SHP77 treated with DMSO at 0.1 percent for 48 hours (cell line): ENCODE measurements around the gene USP10.

ENCODE experiments used
- DNase-seq: peaks from one replicate; lab custom pipeline; 2025; lab: John Stamatoyannopoulos, UW

USP10 gene, protein sequence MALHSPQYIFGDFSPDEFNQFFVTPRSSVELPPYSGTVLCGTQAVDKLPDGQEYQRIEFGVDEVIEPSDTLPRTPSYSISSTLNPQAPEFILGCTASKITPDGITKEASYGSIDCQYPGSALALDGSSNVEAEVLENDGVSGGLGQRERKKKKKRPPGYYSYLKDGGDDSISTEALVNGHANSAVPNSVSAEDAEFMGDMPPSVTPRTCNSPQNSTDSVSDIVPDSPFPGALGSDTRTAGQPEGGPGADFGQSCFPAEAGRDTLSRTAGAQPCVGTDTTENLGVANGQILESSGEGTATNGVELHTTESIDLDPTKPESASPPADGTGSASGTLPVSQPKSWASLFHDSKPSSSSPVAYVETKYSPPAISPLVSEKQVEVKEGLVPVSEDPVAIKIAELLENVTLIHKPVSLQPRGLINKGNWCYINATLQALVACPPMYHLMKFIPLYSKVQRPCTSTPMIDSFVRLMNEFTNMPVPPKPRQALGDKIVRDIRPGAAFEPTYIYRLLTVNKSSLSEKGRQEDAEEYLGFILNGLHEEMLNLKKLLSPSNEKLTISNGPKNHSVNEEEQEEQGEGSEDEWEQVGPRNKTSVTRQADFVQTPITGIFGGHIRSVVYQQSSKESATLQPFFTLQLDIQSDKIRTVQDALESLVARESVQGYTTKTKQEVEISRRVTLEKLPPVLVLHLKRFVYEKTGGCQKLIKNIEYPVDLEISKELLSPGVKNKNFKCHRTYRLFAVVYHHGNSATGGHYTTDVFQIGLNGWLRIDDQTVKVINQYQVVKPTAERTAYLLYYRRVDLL

DNA sequence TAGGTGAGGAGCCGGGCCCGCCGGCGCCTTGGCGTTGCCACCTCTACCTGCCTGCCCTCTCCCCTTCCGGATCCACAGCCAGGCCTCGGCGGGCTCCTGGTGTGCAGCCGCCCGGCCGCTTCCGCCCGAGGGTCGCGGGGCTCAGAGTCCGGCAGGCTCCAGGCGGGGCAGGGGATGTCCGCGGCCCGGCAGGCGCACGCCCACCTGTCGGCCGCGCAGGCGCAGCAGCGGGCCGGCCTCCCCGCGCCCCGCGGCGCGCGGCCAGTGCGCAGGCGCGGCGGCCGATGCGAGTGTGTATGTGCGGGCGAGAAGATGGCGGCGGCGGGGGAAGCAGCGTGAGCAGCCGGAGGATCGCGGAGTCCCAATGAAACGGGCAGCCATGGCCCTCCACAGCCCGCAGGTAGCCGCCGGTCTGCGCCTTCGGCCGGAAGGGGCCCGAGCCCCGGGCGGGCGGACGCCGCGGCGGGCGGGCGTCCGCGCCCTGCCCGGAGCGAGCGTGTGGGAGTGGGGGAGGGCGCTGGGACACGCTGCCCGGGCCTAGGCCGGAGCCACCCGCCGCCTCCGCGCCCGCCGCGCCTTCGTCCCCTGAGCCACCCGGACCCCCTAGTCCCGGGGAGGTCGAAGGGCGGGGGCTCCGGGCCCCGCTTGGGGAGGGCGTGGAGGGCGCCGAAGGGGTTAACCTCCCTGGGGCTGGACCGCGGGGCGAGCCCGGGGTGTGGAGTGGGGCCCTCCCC is at the start of gene USP10:
TSS of gene USP10 (plus strand) at position 289 of the 734 bp plus-strand sequence. CDS start at position 380, 91 bp downstream.
- peak; percentile 70 for DNase-seq

DNA sequence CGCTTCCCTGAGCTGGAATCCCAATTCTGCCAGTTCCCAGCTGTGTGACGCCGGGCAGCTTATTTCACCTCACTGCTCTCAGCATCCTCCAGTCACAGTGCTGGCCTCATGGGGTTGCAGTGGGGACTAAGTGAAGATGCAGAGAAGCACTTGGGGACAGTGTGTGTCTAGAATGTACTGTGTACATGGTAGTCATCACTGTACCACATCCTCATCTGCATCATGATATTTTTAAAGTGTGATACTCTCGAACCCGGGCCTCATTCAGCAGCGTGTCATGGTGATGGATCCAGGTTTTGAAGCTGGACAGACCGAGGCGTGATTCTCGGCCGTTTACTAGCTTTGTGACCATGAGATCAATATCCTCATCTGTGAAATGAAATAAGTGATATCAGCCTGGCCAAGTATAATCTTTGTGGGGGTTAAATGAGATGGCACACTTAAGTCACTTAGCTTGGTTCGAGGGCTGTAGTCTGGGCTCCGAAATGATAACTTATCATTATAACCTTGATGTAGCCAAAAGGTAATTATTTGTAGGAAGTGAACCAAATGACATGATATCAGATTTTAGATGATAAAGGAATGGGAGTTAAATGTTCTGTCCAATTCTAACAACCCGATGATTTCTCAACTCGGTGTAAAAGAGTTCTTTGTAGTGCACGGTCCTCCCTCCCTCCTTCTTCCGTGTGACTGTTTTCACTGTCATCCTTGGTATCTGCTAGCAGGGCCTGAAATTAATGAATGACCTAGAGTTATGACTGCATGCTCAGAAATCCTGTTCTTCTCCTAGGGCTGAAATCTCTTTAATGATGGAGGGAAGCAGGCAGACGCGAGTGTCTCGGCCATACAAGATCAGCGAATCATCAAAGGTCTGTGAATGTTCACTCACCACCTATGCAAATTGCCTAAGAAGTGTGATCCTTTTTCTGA is 49.5 kb upstream of the USP10 start:
- no peak for DNase-seq

DNA sequence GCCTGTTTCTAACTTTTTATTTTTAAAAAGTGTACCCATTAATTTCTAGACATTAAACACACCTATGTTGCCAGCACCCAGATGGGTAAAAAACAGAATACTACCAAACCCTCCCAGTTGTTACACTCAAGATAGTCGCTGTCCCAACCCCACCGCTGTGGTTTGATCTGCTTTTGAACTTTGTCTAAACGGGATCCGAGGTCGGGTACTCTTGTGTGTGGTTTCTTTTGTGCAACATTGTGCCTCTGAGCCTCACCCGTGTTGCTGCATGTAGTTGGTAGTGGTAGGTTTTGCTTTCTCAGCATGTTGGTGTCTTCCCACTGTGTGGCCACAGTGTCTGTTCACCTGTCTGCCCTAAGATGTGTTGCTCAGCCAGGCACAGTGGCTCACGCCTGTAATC is 47.2 kb upstream of the USP10 start:
- DNase-seq, result no peak

DNA sequence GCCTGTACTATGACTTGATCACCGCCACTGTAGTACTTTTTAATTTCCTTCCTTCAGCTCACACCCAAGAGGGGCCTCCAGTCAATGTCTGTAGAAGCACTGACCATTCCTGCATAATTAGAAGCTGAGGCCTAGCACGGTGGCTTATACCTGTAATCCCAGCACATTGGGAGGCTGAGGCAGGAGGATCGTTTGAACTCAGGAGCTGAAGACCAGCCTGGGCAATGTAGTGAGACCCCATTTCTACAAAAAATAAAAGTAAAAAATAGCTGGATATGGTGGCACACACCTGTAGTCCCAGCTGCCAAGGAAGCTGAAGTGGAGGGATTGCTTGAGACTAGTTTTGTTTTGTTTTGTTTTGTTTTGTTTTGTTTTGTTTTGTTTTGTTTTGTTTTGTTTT is 45.6 kb upstream of the USP10 start:
- DNase-seq, result no peak

DNA sequence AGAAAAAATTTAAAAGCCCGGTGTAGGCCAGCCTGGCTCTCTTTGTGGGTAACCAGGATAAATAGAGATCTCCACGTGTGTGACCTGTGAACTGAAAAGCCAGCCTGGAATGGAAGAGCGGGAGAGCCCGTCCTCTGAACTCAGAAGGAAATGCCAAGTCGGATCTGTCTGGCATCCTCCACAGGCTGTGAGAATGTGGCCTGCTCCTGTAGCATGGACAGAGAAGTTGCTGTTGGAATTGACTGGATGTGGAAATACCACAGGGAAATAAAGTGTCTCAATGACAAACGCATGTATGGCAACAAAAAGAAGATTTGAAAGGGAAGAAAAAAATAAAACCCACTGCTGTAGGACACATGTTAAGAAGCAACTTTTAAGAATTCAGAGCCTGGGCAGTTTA is 44.8 kb upstream of the USP10 start:
- DNase-seq, result no peak

DNA sequence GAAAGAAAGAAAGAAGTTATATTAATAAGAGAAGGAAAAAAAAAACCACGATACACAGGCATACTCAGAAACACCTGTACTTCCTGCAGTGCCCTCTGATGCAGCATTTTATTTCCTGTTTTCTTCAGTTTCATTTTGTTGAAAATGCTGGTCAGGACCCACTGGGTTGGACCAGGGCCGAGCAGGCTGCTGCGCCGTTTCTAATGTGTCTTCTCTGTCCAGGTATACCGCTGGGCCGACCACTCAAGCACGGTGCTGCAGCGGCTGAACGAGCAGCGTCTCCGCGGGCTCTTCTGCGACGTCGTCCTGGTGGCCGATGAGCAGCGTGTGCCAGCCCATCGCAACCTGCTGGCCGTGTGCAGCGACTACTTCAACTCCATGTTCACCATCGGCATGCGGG is 43.2 kb upstream of the USP10 start:
- DNase-seq, result no peak

DNA sequence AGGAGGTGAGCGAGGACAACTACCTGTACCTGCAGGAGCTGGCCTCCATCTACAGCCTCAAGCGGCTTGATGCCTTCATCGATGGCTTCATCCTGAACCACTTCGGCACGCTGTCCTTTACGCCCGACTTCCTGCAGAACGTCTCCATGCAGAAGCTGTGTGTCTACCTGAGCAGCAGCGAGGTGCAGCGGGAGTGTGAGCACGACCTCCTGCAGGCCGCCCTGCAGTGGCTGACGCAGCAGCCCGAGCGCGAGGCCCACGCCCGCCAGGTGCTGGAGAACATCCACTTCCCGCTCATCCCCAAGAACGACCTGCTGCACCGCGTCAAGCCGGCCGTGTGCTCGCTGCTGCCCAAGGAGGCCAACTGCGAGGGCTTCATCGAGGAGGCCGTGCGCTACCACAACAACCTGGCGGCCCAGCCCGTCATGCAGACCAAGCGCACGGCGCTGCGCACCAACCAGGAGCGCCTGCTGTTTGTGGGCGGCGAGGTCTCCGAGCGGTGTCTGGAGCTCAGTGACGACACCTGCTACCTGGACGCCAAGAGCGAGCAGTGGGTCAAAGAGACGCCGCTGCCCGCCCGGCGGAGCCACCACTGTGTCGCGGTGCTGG is 42.5 kb upstream of the USP10 start:
- no peak for DNase-seq

DNA sequence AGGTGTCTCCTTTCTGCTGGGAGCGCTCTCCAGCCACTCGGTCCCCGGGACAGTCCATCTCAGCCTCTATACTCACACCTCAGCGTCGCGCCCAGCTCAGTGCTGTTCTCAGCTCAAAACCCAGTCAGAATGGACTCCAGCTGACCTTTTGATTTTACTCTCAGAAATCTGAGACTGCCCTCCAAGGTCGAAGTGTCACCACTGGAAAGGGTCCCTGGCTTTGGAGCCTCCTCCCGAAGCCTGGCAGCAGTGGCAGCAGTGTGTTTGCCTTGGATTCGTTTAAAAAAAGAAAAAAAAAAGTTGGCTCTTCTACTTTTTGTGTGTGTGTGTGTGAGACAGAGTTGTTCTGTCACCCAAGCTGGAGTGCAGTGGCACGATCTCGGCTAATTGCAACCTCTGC is 41.1 kb upstream of the USP10 start:
- DNase-seq, result no peak

DNA sequence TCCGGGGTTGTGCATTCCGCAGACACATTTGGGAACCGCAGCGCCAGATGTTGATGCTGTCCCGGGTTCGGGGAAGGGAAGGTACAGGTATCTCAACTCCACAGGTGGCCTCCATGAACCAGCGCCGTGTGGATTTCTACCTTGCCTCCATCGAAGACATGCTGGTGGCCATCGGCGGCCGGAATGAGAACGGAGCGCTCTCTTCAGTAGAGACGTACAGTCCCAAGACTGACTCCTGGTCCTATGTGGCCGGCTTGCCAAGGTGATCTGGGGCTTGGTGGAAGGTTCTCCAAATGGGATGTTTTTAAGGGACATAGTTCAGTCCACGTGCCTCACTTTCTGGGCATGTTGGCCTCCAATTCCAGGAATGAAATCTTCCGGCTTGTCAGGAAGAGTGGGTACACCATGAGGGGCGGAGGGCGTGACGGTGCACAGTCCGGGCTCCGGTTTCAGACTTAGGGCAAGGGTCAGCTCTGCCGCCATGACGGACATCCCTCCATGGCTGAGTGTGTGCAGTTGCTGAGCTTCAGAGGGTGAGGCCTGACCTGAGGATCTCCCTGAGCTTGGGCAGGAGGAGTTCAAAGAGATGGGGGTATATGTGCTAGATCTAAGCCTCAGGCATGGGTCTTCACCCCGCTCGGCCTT is 40.0 kb upstream of the USP10 start:
- DNase-seq, result no peak

DNA sequence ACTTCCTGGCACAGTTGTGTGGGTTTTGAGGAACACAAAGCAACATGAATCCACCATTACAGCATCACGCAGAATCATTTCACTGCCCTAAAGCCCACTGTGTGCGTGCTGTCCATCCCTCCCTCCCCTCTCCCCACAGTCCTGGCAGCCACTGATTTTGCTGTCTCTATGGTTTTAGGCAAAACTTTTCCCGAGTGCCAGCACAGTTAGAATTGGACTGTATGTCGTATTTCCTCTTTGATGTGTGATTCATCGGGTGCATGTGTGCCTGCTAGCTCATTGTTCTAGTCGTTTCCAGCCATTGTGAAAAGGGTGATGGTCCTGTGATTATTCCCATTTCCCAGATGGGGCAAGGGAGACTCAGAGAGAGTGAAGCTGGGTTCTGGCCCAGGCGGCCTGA is 38.8 kb upstream of the USP10 start:
- DNase-seq, result no peak

DNA sequence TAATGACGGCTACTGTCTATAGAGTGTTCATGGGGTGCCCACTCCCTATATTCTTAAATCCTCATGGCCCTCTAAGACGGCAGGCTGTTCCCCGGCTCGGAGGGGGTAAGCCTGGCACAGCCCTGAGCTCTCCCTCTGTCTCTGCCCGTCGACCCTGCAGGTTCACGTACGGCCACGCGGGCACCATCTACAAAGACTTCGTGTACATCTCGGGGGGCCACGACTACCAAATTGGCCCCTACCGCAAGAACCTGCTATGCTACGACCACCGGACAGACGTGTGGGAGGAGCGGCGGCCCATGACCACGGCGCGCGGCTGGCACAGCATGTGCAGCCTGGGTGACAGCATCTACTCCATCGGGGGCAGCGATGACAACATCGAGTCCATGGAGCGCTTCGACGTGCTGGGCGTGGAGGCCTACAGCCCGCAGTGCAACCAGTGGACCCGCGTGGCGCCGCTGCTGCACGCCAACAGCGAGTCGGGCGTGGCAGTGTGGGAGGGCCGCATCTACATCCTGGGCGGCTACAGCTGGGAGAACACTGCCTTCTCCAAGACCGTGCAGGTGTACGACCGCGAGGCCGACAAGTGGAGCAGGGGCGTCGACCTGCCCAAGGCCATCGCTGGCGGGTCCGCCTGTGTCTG is 38.3 kb upstream of the USP10 start:
- DNase-seq, result no peak

DNA sequence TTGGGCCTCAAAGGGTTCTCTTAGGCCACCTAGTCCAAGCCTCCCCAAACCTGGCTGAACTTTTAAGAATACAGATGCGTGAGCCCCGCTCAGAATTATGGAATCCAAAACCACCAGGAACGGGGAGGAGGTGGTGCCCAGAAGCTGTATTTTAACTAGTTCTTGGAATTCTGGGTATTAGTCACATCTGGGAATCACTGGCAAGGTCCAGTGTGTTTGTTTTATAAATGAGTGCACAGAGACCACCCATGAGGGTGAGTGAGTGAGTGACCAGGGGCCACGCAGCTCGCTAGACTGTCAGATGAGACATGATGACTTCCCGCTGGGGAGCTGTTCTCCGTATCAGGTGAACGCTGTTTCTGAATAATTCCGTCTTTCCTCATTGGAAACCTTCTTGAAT is 37.3 kb upstream of the USP10 start:
- DNase-seq, result no peak

DNA sequence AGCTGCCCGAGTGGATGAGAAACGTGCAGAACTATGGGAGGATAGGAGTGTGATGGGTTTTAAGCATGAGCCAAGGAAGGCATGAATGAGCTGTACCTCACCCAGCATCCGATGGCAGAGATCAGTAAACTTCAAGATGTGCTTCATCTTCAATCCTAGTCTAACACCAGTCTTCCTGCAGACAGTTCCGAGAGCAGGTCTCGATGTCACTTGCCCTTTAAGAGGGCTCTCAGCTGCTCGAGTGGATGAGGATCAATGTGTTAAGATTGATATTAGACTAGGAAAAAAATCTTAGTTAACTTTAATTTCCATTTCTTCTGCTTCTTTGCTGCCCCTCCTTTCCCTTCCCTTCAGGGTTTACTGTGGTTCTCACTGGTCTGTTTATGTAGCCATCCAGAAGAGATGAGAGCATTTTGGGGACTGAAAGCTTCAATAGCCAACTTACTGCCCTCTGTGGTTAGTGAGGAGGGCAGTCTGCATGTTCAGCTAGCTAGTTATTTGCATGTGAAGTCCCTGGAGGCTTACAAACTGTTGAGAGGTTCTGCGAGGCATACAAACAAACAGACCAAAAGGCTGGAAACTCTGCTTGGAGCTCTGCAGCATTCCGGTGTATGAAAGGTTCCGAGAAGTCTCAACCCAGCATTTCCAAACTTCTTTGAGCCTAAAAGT is 36.2 kb upstream of the USP10 start:
- no peak for DNase-seq

DNA sequence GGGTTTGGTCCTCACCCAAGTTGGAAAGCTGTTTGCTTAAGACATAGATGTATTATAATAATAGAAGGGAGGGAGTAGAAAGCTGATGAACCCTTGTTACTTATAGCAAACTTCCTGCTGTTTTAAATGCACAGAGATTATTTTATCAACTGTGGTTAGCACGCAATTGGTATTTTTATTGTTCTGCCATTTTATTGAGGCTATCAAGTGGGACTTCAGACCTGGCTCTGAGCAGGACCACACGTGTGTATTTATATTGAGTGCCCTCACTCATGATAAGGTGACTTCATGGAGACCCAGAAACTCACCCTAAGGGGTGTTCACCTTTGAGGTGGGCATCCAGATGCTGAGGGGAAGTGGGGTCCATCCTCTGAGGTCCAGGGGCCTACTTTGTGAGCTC is 34.4 kb upstream of the USP10 start:
- DNase-seq, result no peak

DNA sequence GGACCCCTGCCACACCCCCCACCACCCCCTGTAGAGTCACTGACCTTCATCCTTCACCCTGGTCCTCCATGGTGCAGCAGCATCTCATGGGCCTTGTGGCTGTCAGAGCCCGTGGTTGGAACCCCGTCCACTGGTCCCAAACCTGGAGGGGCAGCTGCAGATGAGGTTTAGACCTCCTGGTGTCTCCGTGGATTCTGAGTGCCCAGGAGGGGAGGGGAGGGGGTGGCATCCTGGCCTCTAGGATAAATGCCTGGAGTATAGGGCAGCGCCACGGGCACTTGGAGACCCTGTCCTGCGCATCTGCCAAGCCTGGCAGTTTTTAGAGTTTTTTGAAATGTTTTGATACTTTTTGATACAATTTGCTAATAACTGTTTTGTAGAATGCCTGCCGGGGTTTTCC is 34.0 kb upstream of the USP10 start:
- no peak for DNase-seq

DNA sequence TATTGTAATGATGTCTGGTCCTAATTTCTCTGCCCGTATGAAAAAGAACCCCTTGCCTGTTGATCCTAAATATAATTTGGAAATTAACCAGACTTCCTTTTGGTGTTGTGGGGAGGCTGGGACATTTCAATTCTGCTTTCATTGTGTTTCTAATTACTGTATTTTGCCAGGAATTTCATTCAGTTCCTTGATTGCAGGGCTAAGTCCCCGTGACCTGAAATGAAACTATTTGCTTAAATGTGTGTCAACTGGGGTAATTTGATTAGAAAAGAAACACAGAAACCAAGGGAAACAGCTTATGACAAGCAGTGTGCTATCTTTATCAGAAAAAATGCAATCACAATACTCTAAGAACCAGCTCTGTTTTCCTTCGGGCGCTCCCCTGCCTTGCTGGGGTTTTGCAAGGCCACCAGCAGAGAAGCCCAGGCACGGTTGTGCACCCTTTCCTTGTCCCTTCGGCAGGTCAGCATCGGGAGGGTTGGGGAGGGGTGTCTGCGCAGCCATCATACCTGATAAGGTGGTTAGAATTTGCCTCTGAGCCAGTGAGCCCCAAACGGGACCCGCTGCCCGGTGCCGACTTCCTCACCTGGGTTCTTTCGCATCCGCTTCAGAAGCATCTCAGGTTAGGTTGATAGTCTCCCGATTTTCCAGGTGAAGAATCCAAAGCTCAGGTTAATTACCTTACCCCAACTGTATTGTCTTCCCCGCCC is 32.0 kb upstream of the USP10 start:
- DNase-seq, result no peak

DNA sequence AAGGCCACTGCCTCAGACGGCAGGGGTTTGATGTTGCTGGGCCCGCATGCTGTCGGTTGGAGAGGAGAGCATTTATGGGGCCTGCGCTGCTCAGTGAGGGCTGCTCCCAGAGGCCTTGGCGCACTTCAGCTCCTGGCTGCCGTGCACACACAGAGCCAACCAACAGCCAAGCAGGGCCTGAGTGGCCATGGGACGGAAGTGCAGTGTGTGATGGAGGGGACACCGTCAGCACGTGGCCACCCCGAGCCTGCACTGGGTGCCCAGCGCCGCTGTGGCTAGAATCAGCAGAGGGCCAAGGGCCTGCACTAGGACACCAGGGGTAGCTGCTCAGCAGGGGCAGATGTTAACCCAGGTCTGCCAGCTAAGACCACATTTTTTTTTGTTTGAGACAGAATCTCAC is 29.7 kb upstream of the USP10 start:
- DNase-seq, result no peak

DNA sequence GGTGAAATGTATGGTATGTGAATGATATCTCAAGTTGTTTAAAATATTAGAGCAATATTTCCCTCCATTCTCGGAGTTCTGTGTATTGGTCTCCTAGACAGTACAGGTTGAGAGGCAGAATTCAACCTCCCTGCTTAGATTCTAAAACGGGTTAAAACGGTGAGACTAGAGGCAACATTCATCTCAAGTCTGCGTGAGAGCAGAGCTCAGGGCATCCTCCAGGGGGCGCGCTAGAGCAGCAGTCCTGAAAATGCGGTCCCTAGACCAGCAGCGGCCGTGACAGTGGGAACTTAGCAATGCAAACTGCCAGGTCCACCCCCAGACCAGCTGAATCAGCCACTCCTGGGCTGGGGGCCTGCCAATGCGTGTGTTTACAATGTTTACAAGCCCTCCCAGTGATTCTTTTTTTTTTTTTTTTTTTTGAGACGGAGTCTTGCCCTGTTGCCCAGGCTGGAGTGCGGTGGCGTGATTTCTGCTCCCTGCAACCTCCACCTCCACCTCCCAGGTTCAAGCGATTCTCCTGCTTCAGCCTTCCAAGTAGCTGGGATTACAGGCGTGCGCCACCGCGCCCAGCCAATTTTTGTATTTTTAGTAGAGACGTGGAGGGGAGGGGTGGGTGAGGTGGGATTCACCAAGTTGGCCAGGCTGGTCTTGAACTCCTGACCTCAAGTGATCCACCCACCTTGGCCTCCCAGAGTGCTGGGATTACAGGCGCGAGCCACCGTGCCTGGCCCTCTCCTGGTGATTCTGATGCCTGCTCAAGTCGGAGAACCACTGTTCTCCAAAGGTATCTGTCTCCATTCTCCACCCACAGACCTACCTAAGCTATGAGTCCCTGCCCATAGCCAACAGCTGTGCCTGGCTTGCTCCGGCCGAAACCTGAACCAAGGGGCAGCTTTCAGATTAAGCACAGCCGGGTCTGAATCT is 27.3 kb upstream of the USP10 start:
- DNase-seq, result peak; percentile 12
